ENCODE results near the gene MLLT3. TPM values are rescaled to one million over a fixed set of nuclear protein-coding genes. Genes with fewer than 3 reads are reported as not detected.

Gene MLLT3
- total RNA-seq, 1 donor from 2014 or later: 35.1 TPM

DNA sequence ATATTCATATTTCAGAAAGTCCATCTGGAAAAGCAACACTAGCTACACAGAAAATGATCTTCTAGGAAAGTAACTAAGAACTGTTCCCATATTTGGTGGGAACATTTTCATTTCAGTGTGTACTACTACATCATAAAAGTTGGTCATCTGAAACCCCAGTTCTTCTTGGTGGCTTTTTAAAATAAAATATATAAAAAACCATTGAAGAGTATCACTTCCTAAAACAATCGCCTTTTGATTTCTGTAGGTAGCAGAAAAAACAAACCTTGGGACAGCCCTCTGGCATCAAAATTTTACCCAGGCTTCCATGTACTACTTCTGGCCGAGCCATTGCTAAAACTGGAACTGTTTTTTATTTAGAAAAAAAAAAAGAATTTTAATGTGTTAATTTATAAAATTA lies 158.5 kb downstream of the MLLT3 start:
- TF ChIP-seq, protein P1, sequence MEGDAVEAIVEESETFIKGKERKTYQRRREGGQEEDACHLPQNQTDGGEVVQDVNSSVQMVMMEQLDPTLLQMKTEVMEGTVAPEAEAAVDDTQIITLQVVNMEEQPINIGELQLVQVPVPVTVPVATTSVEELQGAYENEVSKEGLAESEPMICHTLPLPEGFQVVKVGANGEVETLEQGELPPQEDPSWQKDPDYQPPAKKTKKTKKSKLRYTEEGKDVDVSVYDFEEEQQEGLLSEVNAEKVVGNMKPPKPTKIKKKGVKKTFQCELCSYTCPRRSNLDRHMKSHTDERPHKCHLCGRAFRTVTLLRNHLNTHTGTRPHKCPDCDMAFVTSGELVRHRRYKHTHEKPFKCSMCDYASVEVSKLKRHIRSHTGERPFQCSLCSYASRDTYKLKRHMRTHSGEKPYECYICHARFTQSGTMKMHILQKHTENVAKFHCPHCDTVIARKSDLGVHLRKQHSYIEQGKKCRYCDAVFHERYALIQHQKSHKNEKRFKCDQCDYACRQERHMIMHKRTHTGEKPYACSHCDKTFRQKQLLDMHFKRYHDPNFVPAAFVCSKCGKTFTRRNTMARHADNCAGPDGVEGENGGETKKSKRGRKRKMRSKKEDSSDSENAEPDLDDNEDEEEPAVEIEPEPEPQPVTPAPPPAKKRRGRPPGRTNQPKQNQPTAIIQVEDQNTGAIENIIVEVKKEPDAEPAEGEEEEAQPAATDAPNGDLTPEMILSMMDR (IDR thresholded peaks at IDR 0.05; ENCODE audit: insufficient read depth, low read depth, low read length): no peak
- TF ChIP-seq EZH2 (IDR thresholded peaks at IDR 0.05; ENCODE audit: insufficient read depth, low read length): no peak
- DNase-seq (ENCODE audit: low read depth) (no peak), FAIRE-seq (no peak)
- no peak overlapping the region for H3K27ac ChIP-seq (ENCODE audit: low read depth, low read length)
- H3K4me1 ChIP-seq (ENCODE audit: insufficient read depth, low read length): no peaks in the 10 kb centered on the region
- H3K4me2 ChIP-seq (ENCODE audit: low read length): no peak overlapping the region
- H3K27ac Mint-ChIP-seq (ENCODE audit: unreplicated experiment): no peak overlapping the region
- H3K9me3 ChIP-seq (ENCODE audit: insufficient read depth, low read depth, low read length): no peaks in the 10 kb centered on the region
- H4K20me1 ChIP-seq (ENCODE audit: insufficient read depth, low read length): peaks cover 4% of the 10 kb centered on the region
- H3K27me3 ChIP-seq (ENCODE audit: insufficient read depth, low read length): no peaks in the 10 kb centered on the region
- no peaks in the 10 kb centered on the region for H3K36me3 ChIP-seq (ENCODE audit: insufficient read depth, low read length)
- H3K79me2 ChIP-seq (ENCODE audit: insufficient read depth, low read length): no peaks in the 10 kb centered on the region
- H3K27me3 Mint-ChIP-seq (ENCODE audit: low read depth, unreplicated experiment): no peaks in the 10 kb centered on the region
- H3K4me3 Mint-ChIP-seq (ENCODE audit: unreplicated experiment): no peak overlapping the region
- peaks cover 2% of the 10 kb centered on the region for H3K4me1 Mint-ChIP-seq (ENCODE audit: low read depth, unreplicated experiment)
- H2AFZ ChIP-seq (ENCODE audit: low read depth, low read length): no peak overlapping the region
- H3K9ac ChIP-seq (ENCODE audit: low read length): no peak overlapping the region
- H3K4me3 ChIP-seq (ENCODE audit: insufficient read depth, low read depth, low read length): no peak overlapping the region
- no peaks in the 10 kb centered on the region for H3K36me3 Mint-ChIP-seq (ENCODE audit: low read depth, unreplicated experiment)
- H3K9me3 Mint-ChIP-seq (ENCODE audit: unreplicated experiment): no peaks in the 10 kb centered on the region

DNA sequence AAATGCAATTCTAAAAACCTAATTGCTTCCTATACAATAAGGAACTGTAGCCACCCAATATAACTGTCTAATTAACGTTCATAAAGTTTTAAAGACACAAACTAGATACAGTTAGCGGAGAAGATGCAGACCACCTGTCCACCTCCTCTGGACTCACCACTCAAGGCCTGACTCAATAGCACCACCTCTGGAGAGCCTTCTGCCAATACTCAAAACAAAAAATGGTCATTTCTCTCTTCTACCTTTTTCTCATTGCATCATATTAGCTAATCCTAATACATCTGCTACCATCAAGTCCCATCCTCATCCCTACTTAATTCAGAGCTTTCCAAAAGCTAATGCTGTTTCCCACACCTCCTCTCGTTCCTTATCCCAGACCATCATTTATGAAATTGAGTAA lies 159.9 kb downstream of the MLLT3 start:
- Mint-ChIP-seq H3K36me3 (ENCODE audit: low read depth, unreplicated experiment) (no peaks in the 10 kb centered on the region), H3K27me3 (ENCODE audit: low read depth, unreplicated experiment) (no peaks in the 10 kb centered on the region), H3K4me1 (ENCODE audit: low read depth, unreplicated experiment) (peaks cover 2% of the 10 kb centered on the region), H3K9me3 (ENCODE audit: unreplicated experiment) (no peaks in the 10 kb centered on the region), H3K27ac (ENCODE audit: unreplicated experiment) (no peak overlapping the region), H3K4me3 (ENCODE audit: unreplicated experiment) (no peak overlapping the region)
- Histone ChIP-seq H3K4me2 (ENCODE audit: low read length) (no peak overlapping the region), H3K9ac (ENCODE audit: low read length) (no peak overlapping the region), H3K27me3 (ENCODE audit: insufficient read depth, low read length) (no peaks in the 10 kb centered on the region), H3K4me3 (ENCODE audit: insufficient read depth, low read depth, low read length) (no peak overlapping the region), H3K4me1 (ENCODE audit: insufficient read depth, low read length) (no peaks in the 10 kb centered on the region), H3K79me2 (ENCODE audit: insufficient read depth, low read length) (no peaks in the 10 kb centered on the region), H4K20me1 (ENCODE audit: insufficient read depth, low read length) (peaks cover 8% of the 10 kb centered on the region), H2AFZ (ENCODE audit: low read depth, low read length) (no peak overlapping the region), H3K27ac (ENCODE audit: low read depth, low read length) (no peak overlapping the region), H3K36me3 (ENCODE audit: insufficient read depth, low read length) (no peaks in the 10 kb centered on the region), H3K9me3 (ENCODE audit: insufficient read depth, low read depth, low read length) (no peaks in the 10 kb centered on the region)
- DNase-seq (ENCODE audit: low read depth): no peak
- TF ChIP-seq, protein P1 (IDR thresholded peaks at IDR 0.05; ENCODE audit: insufficient read depth, low read depth, low read length): peak; percentile 9
- no peak for TF ChIP-seq EZH2 (IDR thresholded peaks at IDR 0.05; ENCODE audit: insufficient read depth, low read length)
- FAIRE-seq: no peak

DNA sequence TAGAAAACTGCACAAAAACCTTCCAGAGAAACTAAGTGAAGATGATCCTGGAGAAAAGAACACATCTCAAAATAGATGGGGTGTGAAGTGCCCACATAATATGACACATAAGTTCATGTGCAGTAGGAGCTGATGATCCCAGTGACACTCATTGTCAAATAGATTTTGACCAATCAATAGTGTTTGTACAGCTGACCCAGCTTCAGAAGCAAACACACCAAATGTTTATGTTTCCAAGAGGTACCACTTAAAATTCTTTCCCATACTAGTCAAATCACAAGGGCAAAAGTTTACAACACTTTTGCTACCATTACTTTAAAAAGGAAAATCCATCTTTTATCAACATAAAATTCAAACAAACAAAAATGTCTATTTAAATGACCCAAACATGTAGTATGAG lies 175.0 kb downstream of the MLLT3 start:
- Histone ChIP-seq H4K20me1 (ENCODE audit: insufficient read depth, low read length) (peaks cover 5% of the 10 kb centered on the region), H3K9ac (ENCODE audit: low read length) (no peak overlapping the region), H3K4me2 (ENCODE audit: low read length) (no peak overlapping the region), H3K27me3 (ENCODE audit: insufficient read depth, low read length) (no peaks in the 10 kb centered on the region), H3K4me3 (ENCODE audit: insufficient read depth, low read depth, low read length) (no peak overlapping the region), H3K36me3 (ENCODE audit: insufficient read depth, low read length) (no peaks in the 10 kb centered on the region), H3K27ac (ENCODE audit: low read depth, low read length) (no peak overlapping the region), H3K4me1 (ENCODE audit: insufficient read depth, low read length) (no peaks in the 10 kb centered on the region), H2AFZ (ENCODE audit: low read depth, low read length) (no peak overlapping the region), H3K9me3 (ENCODE audit: insufficient read depth, low read depth, low read length) (no peaks in the 10 kb centered on the region), H3K79me2 (ENCODE audit: insufficient read depth, low read length) (no peaks in the 10 kb centered on the region)
- H3K27ac Mint-ChIP-seq (ENCODE audit: unreplicated experiment): no peak overlapping the region
- DNase-seq (ENCODE audit: low read depth) (peak; percentile 6), FAIRE-seq (peak; percentile 63)
- H3K36me3 Mint-ChIP-seq (ENCODE audit: low read depth, unreplicated experiment): no peaks in the 10 kb centered on the region
- TF ChIP-seq, protein P1 (IDR thresholded peaks at IDR 0.05; ENCODE audit: insufficient read depth, low read depth, low read length): no peak
- TF ChIP-seq EZH2 (IDR thresholded peaks at IDR 0.05; ENCODE audit: insufficient read depth, low read length): no peak
- no peaks in the 10 kb centered on the region for H3K9me3 Mint-ChIP-seq (ENCODE audit: unreplicated experiment)
- H3K27me3 Mint-ChIP-seq (ENCODE audit: low read depth, unreplicated experiment): no peaks in the 10 kb centered on the region
- H3K4me1 Mint-ChIP-seq (ENCODE audit: low read depth, unreplicated experiment): no peaks in the 10 kb centered on the region
- no peak overlapping the region for H3K4me3 Mint-ChIP-seq (ENCODE audit: unreplicated experiment)
